Smooth muscle cell (in vitro differentiated cells): ENCODE measurements around the gene CDC34. TPM values are rescaled to one million over a fixed set of nuclear protein-coding genes. Genes with fewer than 3 reads are reported as not detected.

Source experiments
- DNase-seq: peaks from one replicate; lab custom pipeline; 2025; ENCODE audit not compliant: unreplicated experiment; lab: John Stamatoyannopoulos, UW
- H2AFZ ChIP-seq: fragments of 200-600 bp; sonication (generic); 2 replicates; pipeline ENCODE4 v1.6.0; 2016; ENCODE audit warnings: antibody characterized with exemption, low read depth, mild to moderate bottlenecking
- H3F3A ChIP-seq: fragments of 200-600 bp; sonication (generic); 2 replicates; pipeline ENCODE4 v1.6.0; 2017; ENCODE audit warnings: antibody characterized with exemption, low read depth
- H3K27ac ChIP-seq: fragments of 200-600 bp; sonication (generic); 2 replicates; pipeline ENCODE4 v1.5.1; 2016; ENCODE audit warnings: low read depth, mild to moderate bottlenecking
- H3K27me3 ChIP-seq: fragments of 200-600 bp; sonication (generic); 2 replicates; pipeline ENCODE4 v1.6.1; 2016; ENCODE audit warnings: low read depth, mild to moderate bottlenecking
- H3K36me3 ChIP-seq: fragments of 200-600 bp; sonication (generic); 2 replicates; pipeline ENCODE4 v1.5.1; 2016; ENCODE audit warnings: low read depth
- H3K4me1 ChIP-seq: fragments of 200-600 bp; sonication (generic); 2 replicates; pipeline ENCODE4 v1.5.1; 2016; ENCODE audit warnings: low read depth
- H3K4me2 ChIP-seq: fragments of 200-600 bp; sonication (generic); 2 replicates; pipeline ENCODE4 v1.6.0; 2016; ENCODE audit warnings: mild to moderate bottlenecking
- H3K4me3 ChIP-seq: fragments of 200-600 bp; sonication (generic); 2 replicates; pipeline ENCODE4 v1.5.1; 2016; ENCODE audit warnings: mild to moderate bottlenecking
- H3K79me2 ChIP-seq: fragments of 200-600 bp; sonication (generic); 2 replicates; pipeline ENCODE4 v1.6.0; 2016; ENCODE audit warnings: low read depth, mild to moderate bottlenecking
- H3K9ac ChIP-seq: fragments of 200-600 bp; sonication (generic); 2 replicates; pipeline ENCODE4 v1.6.0; 2016; ENCODE audit warnings: low read depth
- H3K9me3 ChIP-seq: fragments of 200-600 bp; sonication (generic); replicated peaks from 2 replicates; pipeline ENCODE4 v1.5.1; 2016; ENCODE audit warnings: low read depth
- H4K20me1 ChIP-seq: fragments of 200-600 bp; sonication (generic); 2 replicates; pipeline ENCODE4 v1.6.0; 2016; ENCODE audit warnings: low read depth
- whole genome bisulfite sequencing: methylation state at CpG from one replicate; pipeline ENCODE4 v1.1.7; 2016; ENCODE audit warnings: low lambda C conversion rate; 5-methylcytosine and 5-hydroxymethylcytosine counted together
- polyA plus RNA-seq: library from polyadenylated mRNA; unstranded; fragments of >200 nt; fragmentation: Nextera tagmentation; extraction: Ambion mirVana; gene quantifications from 2 replicates; pipeline ENCODE4 v1.2.1, GENCODE V29; 2016
- total RNA-seq: library from RNA; depleted of rRNA; stranded (reverse); fragments of >200 nt; gene quantifications from 2 replicates; pipeline ENCODE4 v1.2.3, GENCODE V29; 2014
- TF ChIP-seq, protein P1 (sequence below): fragments of 200-600 bp; sonication (generic); IDR thresholded peaks from 2 replicates; pipeline ENCODE4 v1.5.1; 2017; ENCODE audit warnings: borderline replicate concordance, mild to moderate bottlenecking, antibody characterized with exemption; ENCODE audit not compliant: insufficient read depth, poor library complexity, severe bottlenecking

CDC34 gene
- total and polyA plus RNA-seq, 2 experiments from 2014 or later = 67.7 to 151 TPM

DNA sequence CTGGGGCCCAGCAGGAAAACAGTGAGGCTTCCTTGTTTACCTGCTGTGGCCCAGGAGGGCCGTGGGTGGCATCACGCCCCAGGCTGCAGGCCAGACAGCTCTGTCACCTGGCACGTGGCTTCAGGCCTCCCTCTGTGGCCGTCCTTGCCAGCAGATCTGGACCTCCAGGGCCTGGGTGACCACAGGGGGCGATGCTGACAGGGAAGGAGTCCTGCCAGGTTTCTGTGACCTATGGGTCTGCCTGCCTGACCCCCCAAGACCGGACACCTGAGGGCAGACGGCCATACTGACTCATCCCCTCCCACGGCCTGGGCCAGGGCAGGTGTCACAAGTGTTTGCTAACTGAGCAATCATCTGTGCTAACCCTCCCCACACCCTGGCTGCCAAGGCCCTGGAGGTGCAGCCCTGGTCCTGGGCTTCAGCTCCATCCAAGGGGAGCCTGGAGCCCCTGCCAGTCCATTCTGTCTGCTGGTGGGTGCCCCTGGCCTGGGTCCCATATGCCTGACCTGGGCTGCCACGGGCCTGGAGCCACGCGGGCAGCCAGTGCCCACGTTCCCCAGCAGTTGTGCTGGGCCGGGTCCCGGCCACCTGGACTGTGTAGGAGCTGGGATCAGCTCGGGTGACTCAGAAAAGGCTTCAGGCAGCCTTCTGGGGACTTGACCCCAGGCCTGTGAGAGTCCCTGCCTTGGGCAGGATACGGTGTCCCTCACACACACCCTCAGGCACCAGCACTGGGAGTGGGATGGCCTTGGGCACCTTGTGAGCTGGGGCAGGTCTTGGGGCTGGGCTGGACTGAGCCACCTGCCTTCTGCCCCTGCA lies 3.7 kb downstream of the CDC34 start:
- H4K20me1 ChIP-seq = peaks cover 67% of the 10 kb centered on the region
- no peak overlapping the region for H3K4me2 ChIP-seq
- TF ChIP-seq, protein P1, sequence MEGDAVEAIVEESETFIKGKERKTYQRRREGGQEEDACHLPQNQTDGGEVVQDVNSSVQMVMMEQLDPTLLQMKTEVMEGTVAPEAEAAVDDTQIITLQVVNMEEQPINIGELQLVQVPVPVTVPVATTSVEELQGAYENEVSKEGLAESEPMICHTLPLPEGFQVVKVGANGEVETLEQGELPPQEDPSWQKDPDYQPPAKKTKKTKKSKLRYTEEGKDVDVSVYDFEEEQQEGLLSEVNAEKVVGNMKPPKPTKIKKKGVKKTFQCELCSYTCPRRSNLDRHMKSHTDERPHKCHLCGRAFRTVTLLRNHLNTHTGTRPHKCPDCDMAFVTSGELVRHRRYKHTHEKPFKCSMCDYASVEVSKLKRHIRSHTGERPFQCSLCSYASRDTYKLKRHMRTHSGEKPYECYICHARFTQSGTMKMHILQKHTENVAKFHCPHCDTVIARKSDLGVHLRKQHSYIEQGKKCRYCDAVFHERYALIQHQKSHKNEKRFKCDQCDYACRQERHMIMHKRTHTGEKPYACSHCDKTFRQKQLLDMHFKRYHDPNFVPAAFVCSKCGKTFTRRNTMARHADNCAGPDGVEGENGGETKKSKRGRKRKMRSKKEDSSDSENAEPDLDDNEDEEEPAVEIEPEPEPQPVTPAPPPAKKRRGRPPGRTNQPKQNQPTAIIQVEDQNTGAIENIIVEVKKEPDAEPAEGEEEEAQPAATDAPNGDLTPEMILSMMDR = no peak
- WGBS = 80% methylated on average over 16 of the region's 16 CpGs
- no peak overlapping the region for H3K4me3 ChIP-seq
- H2AFZ ChIP-seq = no peak overlapping the region
- no peak overlapping the region for H3K9ac ChIP-seq
- peaks cover 6% of the 10 kb centered on the region for H3F3A ChIP-seq
- peaks cover 45% of the 10 kb centered on the region for H3K79me2 ChIP-seq
- H3K27me3 ChIP-seq = no peaks in the 10 kb centered on the region
- no peaks in the 10 kb centered on the region for H3K36me3 ChIP-seq
- no peak overlapping the region for H3K27ac ChIP-seq
- H3K9me3 ChIP-seq = no peaks in the 10 kb centered on the region
- H3K4me1 ChIP-seq = peaks cover 11% of the 10 kb centered on the region
- DNase-seq = no peak

DNA sequence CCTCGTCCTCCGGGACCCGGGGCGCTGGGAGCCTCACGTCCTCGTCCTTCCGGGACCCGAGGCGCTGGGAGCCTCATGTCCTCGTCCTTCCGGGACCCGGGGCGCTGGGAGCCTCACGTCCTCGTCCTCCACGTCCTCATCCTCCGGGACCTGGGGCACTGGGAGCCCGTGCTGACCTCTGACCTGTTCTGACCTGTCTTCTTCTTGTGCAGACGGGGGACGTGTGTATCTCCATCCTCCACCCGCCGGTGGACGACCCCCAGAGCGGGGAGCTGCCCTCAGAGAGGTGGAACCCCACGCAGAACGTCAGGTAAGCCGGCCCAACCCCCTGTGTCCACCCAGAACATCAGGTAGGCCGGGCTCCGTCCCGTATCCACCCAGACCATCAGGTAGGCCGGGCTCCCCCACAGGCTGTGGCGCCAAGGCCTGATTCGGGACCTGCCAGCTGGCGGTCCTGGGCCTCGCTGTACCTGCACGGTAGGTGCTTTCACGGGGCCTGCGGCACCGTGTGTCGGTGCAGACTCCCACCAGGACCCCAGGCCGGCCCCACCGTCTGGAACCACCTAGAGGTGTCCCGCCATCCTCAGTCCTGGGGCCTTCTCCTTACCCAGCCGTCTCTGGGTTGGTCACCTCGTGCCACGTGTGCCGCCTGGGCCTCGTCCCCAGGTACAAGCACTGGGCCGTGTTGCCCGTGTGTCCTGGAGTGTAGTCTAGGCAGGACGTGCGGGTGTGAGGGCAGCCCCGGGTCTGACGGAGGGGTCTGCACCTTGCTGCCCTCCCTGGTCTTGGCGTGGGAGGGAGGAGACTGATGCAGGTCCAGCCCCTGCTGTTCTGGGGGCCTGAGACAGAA lies 4.7 kb downstream of the CDC34 start:
- WGBS = 96% methylated on average over 55 of the region's 55 CpGs

DNA sequence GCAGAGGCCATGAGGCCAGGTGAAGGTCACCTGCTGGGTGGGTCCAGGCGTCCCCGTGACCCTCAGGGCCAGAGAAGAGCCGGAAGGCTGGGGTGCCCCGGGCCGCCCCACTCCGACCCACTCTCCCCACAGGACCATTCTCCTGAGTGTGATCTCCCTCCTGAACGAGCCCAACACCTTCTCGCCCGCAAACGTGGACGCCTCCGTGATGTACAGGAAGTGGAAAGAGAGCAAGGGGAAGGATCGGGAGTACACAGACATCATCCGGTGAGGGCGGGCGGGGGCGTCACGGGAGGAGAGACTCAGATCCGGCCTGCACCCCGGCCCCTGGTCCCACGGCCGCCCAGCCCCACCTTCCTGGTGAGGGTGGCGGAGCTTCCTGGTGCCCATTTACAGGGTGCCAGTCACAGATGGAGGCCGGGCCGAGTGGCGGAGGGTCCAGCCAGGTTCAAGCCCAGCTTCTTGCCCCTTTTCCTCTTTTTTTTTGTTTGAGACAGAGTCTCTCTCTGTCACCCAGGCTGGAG lies 5.4 kb downstream of the CDC34 start:
- DNase-seq = no peak
- Histone ChIP-seq H3K4me3 (no peak overlapping the region), H3K27me3 (no peaks in the 10 kb centered on the region), H3F3A (peaks cover 6% of the 10 kb centered on the region), H3K4me1 (peaks cover 11% of the 10 kb centered on the region), H3K9me3 (no peaks in the 10 kb centered on the region), H3K9ac (no peak overlapping the region), H4K20me1 (peaks cover 78% of the 10 kb centered on the region), H3K36me3 (no peaks in the 10 kb centered on the region), H3K79me2 (peaks cover 42% of the 10 kb centered on the region), H3K4me2 (no peak overlapping the region), H2AFZ (no peak overlapping the region), H3K27ac (no peak overlapping the region)
- 98% methylated on average over 15 of the region's 26 CpGs for WGBS
- TF ChIP-seq, protein P1 = no peak

More for the DNA sequence above, 4.7 kb downstream of the CDC34 start:
- peaks cover 45% of the 10 kb centered on the region for H3K79me2 ChIP-seq
- peaks cover 73% of the 10 kb centered on the region for H4K20me1 ChIP-seq
- H3K9me3 ChIP-seq = no peaks in the 10 kb centered on the region
- H3K4me3 ChIP-seq = no peak overlapping the region
- H3K27me3 ChIP-seq = no peaks in the 10 kb centered on the region
- no peak overlapping the region for H3K4me2 ChIP-seq
- H3K4me1 ChIP-seq = peaks cover 11% of the 10 kb centered on the region
- H3K27ac ChIP-seq = no peak overlapping the region
- no peaks in the 10 kb centered on the region for H3K36me3 ChIP-seq
- no peak for DNase-seq
- H3F3A ChIP-seq = peaks cover 6% of the 10 kb centered on the region
- H2AFZ ChIP-seq = no peak overlapping the region
- TF ChIP-seq, protein P1 = no peak
- no peak overlapping the region for H3K9ac ChIP-seq
